GM19324 (cell line): ENCODE data around the gene PTPN11.
"Not testable (repeated sequence)": the region's sequence is repeated elsewhere in the genome, so short reads cannot be mapped to it uniquely, and the experiment has no call there.

Experiments used
- ATAC-seq: cut with Tn5 transposase; IDR thresholded peaks from one replicate; pipeline ENCODE4 v1.9.1; 2021; ENCODE audit warnings: mild to moderate bottlenecking, moderate library complexity; ENCODE audit not compliant: unreplicated experiment, low FRiP score

The PTPN11 gene

GRCh38 chr12:112418608-112419296 lies at the start of gene PTPN11:
Gene PTPN11 (plus strand): TSS chr12:112418947. CDS start chr12:112419112, 165 bp downstream.
- ATAC-seq = peak; percentile 79

GRCh38 chr12:112370199-112370598 lies 48.5 kb upstream of the PTPN11 start:
- no peak for ATAC-seq

- no peak for ATAC-seq
These were observed 47.8 kb upstream of the PTPN11 start for GRCh38 chr12:112370868-112371510.

- ATAC-seq = no peak
These were observed 44.5 kb upstream of the PTPN11 start for GRCh38 chr12:112374166-112374740.

GRCh38 chr12:112375105-112375504 lies 43.6 kb upstream of the PTPN11 start:
- no peak for ATAC-seq

- no peak for ATAC-seq
These were observed 37.9 kb upstream of the PTPN11 start for GRCh38 chr12:112380663-112381405.

DNA sequence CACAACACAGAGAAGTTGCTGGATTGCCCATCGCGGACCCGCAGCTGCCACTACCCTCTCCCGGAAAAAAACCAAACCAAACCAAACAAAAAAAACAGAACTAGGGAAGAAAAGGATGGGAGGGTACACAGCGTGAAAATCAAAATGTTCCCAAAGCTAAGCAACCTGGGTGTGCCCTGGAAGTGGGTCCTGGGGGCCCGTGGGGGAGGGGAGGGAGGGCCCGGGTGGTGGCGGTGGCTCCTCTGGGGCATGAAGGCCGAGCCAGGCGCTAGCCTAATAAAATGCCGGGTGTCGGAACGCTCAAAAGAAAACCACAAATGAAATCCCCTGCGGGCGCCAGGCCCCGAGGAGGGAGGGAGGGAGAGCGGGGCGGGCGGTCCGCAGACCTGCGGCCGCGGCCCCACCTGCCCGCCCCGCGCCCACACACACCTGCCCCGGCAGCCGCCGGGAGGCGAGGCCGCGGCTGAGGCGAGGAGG lies 37.3 kb upstream of the PTPN11 start:
- ATAC-seq = peak; percentile 43

GRCh38 chr12:112381883-112382796 lies 36.6 kb upstream of the PTPN11 start, which contains the start of gene HECTD4:
Gene HECTD4 (minus strand): TSS chr12:112382431. CDS start chr12:112382128, 303 bp downstream.
- peak; percentile 90 for ATAC-seq

DNA sequence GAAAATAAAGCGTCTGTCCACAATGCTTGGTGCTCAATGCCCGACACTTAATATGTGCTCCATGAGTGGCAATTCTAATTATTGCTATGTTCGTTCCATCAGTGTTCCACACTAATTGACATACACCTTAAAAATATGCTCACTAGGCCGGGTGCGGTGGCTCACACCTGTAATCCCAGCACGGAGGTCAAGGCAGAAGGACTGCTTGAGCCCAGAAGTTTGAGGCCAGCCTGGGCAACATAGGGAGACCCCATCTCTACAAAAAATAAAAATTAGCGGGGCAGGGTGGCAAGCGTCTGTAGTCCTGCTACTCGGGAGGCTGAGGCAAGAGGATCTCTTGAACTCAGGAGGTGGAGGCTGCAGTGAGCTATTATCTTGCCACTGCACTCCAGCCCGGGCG lies 35.9 kb upstream of the PTPN11 start:
- no peak for ATAC-seq

- no peak for ATAC-seq
These were observed 32.0 kb upstream of the PTPN11 start for GRCh38 chr12:112386726-112387125.

GRCh38 chr12:112389228-112389627 lies 29.5 kb upstream of the PTPN11 start:
- no peak for ATAC-seq

GRCh38 chr12:112389922-112390654 lies 28.7 kb upstream of the PTPN11 start:
- not testable (repeated sequence) for ATAC-seq

- no peak for ATAC-seq
These were observed 25.4 kb upstream of the PTPN11 start for GRCh38 chr12:112393328-112393727.

- ATAC-seq = no peak
These were observed 17.7 kb upstream of the PTPN11 start for GRCh38 chr12:112401054-112401453.

- ATAC-seq = no peak
These were observed 16.7 kb upstream of the PTPN11 start for GRCh38 chr12:112401903-112402498.

DNA sequence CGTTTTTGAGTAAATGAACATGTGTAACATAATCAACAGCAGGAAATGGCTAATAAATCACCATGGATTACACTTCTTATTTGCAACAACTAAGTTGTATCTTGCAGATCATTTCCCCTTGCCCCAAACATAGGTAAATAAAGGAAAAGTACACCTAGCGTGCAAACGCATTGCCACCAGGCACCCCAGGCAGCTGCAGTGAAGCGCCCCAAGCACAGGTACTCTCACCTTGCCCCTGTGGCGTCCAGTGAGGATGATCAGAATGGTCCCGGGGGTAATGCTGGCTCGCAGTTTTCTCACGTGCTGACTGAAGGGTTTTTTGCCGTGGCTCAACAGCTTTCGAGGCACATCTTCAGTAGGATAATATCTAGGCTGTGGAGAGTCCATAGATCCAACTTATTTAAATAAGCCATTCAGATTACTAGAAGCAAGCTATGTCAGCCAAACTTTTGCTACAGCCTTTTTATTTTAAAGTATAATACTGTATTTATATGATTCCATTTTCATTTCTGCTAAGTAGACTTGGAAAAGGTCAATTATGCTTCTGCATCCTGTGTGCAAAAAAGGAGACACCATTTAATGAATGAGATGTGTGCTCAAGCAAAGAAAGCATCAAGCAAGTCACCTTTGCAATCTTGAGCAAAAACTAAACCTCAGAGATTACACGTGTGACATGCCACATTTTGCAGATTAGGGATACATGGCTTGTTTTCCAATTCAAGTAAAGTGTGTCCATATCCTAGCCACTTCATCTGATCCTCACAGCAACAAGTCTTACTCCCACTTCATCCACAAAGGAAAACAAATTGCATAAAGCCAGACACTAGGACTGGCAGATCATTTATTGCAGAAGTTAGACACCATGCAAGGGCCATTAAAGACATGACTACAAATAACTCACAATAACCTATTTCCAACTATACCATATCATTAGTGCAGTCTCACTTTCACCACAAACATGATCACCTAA lies 11.9 kb upstream of the PTPN11 start:
- no peak for ATAC-seq

GRCh38 chr12:112407683-112408082 lies 11.1 kb upstream of the PTPN11 start:
- ATAC-seq = not testable (repeated sequence)

DNA sequence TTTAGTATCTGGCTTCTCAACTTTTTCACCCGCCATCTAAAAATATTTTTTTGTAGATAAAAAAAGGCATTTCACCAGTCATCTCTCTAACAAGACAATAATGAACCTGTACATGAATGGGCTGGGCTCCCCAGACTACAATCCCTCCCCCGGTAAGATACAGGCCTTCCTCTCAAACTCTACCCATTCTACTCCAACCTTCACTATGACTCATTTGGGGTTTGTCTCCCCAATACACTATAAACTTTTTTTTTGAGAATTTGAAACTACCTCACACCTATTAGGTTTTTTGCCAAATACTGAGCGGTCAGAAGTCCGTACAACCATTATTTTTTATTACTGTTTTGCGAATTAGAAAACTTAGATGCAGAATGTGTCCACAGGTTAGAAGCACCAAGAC lies 10.1 kb upstream of the PTPN11 start:
- ATAC-seq = no peak
